HG03521 (cell line): ENCODE measurements around the gene SPATS2L.

Experiments used
- ATAC-seq: cut with Tn5 transposase; IDR thresholded peaks from one replicate; pipeline ENCODE4 v1.9.1; 2021; ENCODE audit warnings: mild to moderate bottlenecking, moderate library complexity; ENCODE audit not compliant: unreplicated experiment

The SPATS2L gene, protein sequence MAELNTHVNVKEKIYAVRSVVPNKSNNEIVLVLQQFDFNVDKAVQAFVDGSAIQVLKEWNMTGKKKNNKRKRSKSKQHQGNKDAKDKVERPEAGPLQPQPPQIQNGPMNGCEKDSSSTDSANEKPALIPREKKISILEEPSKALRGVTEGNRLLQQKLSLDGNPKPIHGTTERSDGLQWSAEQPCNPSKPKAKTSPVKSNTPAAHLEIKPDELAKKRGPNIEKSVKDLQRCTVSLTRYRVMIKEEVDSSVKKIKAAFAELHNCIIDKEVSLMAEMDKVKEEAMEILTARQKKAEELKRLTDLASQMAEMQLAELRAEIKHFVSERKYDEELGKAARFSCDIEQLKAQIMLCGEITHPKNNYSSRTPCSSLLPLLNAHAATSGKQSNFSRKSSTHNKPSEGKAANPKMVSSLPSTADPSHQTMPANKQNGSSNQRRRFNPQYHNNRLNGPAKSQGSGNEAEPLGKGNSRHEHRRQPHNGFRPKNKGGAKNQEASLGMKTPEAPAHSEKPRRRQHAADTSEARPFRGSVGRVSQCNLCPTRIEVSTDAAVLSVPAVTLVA

GRCh38 chr2:200306196-200306930, at the start of gene SPATS2L:
Gene SPATS2L, plus strand, starts transcription at chr2:200306693. Its CDS starts 82,552 bp downstream, at chr2:200389245.
- peak; percentile 54 for ATAC-seq

GRCh38 chr2:200257570-200257969, 48.9 kb upstream of the SPATS2L start:
- ATAC-seq, result no peak

DNA sequence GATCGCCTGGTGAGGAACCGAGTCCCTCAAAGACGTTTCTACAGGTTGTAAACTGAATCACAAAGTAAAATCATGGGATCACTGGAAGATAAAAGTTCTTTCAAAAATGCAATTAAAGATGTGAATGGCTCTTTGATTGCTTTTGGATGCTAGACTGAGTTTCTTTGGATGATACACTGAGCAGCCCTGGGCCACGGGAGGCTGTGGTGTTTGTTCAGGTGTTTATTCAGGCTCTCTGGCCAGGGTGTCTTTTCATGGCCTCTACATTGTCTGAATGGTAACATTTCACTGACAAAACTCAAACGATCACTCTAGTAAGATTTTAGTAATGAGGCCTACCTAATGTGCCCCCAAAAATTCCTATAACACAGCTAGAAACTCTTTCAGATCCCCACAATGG, 48.4 kb upstream of the SPATS2L start:
- no peak for ATAC-seq

- ATAC-seq, result no peak
Observed at GRCh38 chr2:200258881-200259576, 47.5 kb upstream of the SPATS2L start.

DNA sequence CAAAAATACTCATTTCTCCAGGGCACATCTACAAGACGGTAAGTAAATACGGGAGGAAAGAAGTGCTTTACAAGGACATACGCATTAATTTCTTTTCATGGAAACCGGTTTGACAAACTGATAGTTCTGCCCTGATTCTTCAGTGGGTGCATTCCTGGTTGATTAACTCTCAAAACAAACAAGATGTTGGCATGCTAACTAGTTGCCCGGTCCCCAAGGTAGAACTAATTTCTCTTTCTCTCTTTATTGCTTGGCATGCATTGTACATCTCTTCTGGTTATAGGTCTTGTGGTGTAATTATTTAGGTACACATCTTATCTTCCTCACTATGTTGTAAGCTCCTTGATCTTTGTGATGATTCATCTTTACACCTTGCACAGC, 46.9 kb upstream of the SPATS2L start:
- no peak for ATAC-seq

- no peak for ATAC-seq
Observed at GRCh38 chr2:200262047-200262446, 44.4 kb upstream of the SPATS2L start.

- no peak for ATAC-seq
Observed at GRCh38 chr2:200263279-200263678, 43.2 kb upstream of the SPATS2L start.

GRCh38 chr2:200264631-200265030, 41.9 kb upstream of the SPATS2L start:
- no peak for ATAC-seq

- no peak for ATAC-seq
Observed at GRCh38 chr2:200266406-200266805, 40.1 kb upstream of the SPATS2L start.

GRCh38 chr2:200267350-200267749, 39.1 kb upstream of the SPATS2L start:
- ATAC-seq, result no peak

GRCh38 chr2:200270732-200271131, 35.8 kb upstream of the SPATS2L start:
- no peak for ATAC-seq

DNA sequence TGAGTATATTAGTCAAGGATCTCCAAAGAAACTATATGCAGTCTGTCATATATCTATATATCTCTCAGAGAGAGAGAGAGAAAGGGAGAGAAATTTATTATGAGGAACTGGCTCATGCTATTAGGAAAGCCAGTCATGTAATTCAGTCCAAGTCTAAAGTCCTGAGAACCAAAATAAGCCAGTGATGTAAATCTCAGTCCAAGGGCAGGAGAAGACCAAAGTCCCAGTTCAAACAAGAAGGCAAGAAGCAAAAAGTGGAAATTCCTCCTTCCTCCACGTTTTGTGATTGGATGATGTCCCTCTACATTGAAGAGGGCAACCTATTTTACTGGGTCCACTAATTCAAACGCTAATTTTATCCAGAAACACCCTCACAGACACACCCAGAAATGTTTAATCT, 34.2 kb upstream of the SPATS2L start:
- ATAC-seq, result no peak

- ATAC-seq, result no peak
Observed at GRCh38 chr2:200274116-200275075, 32.1 kb upstream of the SPATS2L start.

DNA sequence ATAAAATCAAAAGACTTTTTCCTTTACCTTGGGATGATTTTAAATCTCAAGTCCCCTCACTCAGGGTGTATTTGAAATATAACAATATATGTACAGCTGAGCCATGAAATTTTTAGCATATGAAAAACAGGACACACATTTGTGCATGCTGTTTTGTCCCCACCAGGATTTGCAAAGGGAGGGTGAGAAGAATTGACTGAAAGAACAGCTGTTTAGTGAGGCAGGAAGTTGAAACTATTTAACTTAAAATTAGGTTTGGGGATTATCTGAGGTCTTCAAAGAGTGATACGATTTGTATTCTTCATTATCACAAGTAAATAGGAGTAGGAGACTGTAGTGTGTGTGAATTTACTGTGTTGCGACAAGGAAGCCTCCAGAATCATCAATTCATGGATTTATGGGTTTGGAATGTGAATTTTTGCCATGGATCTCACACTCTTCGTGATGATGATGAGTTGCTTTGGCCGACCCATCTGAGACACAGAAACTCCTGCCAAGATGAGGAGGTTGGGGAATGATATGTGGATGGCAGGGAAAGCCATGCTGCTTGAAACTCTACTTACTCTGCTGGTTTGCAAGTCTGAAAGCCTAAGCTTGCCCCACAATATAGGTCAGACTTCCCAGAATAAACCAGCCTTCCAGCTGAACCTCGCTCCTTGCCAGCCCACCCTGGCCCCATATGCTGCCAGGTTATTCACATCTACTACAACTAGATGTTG, 31.0 kb upstream of the SPATS2L start:
- ATAC-seq, result no peak

GRCh38 chr2:200276472-200276871, 30.0 kb upstream of the SPATS2L start:
- ATAC-seq, result no peak

DNA sequence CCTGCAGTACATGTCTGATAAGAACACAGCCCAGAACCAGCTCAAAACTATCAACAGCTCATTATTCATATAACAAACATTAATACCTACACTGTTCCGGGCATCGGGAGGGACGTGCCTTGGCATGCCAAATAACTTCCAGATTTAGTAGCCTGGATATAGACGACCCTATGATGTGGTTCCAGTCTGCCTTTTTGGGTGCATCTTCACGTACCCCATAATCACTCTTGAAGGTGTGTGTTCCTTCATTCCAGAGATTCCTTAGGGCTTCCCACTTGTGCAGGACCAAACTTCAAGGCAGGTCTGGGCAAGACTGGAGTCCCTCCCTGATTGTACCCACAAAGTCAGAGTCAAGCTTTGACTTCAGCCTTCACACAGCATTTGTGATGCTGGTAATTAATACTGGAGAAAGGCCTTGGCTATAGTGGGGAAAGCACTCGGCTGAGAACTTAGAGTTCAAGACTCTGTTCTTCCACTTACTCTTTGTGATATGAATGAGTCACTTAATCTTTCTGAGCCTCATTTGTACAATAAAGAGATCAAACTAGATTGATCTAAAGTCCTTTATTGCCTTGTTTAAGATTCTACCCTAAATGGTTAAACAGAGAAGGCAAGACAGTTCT, 27.7 kb upstream of the SPATS2L start:
- ATAC-seq, result no peak

DNA sequence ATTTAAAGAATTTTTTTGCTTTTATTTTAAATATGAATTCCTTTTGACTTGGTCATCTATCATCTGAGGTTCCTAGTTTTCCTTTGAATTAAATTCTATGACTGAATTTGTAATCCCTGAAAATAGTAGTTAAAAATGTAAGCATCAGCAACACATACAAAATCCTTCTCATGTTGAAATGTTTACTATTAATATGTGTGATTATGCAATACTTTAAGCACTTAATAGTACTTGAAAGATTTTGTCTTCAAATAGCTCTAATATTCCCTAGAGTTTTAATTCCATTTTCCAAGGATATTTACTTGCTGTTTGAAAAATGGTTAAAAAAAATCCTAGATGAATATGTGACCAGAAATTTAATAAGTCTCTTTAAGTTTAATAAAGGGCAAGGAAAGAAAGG, 26.6 kb upstream of the SPATS2L start:
- ATAC-seq, result no peak

- ATAC-seq, result no peak
Observed at GRCh38 chr2:200286578-200286977, 19.9 kb upstream of the SPATS2L start.
